GM19468 (cell line): ENCODE measurements around the gene ERN1.

Source experiments
- ATAC-seq: cut with Tn5 transposase; IDR thresholded peaks from one replicate; pipeline ENCODE4 v1.9.1; 2021; ENCODE audit warnings: mild to moderate bottlenecking, moderate library complexity, moderate number of reproducible peaks; ENCODE audit not compliant: unreplicated experiment; ENCODE audit errors: extremely low read depth

Gene ERN1

GRCh38 chr17:64158831-64159590 is 29.1 kb upstream of the ERN1 start:
- no peak for ATAC-seq

GRCh38 chr17:64158406-64158805 is 28.5 kb upstream of the ERN1 start:
- no peak for ATAC-seq

GRCh38 chr17:64157669-64158180 is 27.8 kb upstream of the ERN1 start:
- no peak for ATAC-seq

DNA sequence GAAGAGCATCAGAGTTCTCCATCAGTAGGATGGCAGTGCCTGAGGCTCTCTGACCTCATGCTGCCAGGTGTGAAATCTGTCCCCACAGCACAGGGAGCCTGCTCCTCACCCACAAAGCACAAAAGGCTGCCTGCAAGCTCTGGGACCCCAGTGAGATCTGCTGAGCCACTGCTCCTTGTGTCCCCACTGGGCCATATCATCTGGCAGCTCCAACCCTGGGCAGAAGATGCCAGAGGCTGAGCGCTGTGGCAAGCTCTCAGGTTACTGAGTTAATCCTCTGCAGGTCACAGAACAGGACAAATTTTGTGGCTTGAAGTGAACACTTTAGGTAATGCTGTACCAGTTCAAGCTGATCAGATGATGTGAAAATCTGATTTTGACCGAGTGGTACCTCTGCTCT is 26.7 kb upstream of the ERN1 start:
- ATAC-seq = no peak

DNA sequence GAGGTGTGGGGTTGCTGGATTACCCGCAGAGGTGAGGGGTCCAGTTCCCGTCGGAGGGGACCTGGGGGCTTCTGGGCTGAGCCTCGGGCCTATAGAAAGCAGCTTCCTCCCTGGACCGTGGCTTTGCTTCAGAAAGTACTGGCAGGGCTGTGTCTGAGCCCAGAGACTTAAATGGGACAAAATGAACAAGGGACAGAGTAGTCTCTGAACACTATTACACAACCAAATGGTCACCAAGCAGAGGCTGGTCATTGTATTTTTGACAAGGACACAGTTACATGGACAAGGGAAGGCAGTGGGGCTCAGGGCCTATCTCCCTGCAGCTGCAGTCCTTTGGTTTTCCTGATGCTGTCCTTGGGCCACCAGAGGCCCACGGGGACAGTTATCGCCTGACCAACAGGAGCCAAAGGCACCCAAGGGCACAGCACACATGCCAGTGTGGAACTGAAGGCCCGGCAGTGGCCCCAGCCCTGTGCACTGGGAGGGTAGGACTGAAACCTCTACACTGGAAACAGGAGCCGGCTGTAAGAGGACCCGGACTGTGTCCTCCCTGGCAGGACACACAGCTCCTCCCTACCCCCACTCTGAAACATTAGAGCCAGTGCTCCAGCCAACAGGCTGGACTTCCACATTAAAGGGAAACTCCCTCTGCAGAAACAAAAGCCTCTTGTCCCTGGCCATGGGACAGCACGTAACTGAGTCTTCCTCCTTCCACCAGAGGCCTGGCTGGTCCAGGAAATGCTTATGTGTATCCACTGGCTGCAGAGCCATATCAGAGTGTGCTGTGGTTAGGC is 26.0 kb upstream of the ERN1 start:
- no peak for ATAC-seq

GRCh38 chr17:64155129-64155528 is 25.2 kb upstream of the ERN1 start:
- ATAC-seq = no peak

DNA sequence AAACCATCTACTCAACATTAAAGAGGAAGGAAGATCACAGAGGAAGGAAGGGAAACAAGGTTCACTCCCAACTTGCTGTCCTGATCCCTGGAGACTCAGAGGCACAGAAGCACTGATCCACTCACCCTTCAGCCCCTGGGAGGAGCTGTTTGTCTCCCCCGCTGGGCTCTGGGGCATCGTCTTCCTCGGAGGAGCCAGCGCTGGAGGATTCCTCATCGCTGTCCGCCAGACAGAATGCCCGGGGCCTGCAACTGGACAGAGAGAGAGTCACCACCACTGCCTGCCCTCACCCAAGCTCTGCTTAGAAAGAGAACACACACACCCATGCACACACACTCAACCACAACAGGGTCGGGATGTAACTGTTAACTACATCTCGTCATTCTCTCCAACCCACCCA is 24.8 kb upstream of the ERN1 start:
- ATAC-seq = no peak

DNA sequence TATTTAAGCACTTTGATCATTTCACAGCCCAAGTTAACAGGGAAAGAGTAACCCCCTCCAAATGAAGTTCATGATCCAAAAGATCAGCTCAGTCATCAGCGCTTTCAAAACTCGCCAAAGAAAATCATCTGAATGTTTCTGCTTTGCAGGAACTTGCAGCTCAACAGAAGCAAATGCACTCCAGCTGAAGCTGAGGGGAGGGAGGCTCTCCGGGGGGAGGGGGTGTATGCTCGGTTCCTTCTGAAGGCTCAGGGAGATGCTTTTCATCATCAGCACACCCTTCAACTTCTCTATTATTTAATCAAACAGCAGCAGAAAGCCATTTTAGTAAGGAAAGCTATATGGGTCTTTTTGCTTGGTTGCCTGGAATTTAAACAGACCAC is 24.4 kb upstream of the ERN1 start:
- ATAC-seq = no peak

GRCh38 chr17:64153565-64154312 is 23.8 kb upstream of the ERN1 start:
- ATAC-seq = no peak

DNA sequence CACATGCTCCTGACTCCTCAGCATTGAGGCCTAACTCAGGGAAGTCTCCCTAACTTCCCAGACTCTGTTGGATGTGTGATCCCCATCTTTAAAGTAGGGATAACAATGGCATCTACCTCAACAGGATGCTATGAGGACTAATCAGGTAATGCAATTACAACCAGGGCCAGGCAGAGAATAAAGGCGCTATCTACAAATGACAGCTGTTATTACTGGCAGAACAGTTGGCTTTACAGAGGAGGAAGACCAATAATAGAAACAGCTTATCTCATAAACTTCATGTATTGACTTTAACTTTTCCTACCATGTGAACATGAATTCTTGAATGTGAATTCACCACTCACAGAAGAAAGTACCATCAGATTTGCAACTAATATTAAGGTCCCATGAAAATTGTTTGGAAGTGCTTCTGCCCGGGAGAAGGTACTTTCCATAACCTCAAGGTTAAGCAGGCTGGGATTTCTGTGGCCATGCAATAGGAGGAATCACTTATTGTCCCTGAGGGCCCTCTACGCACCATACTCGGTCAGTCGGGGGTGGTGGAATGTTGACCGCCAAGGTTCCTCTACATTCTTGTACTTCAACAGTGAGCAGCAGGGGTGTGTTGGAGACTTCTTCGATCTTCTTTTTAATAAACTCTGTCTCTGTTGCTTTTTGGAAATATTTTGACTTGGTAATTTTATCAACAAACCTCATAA is 22.6 kb upstream of the ERN1 start:
- no peak for ATAC-seq

DNA sequence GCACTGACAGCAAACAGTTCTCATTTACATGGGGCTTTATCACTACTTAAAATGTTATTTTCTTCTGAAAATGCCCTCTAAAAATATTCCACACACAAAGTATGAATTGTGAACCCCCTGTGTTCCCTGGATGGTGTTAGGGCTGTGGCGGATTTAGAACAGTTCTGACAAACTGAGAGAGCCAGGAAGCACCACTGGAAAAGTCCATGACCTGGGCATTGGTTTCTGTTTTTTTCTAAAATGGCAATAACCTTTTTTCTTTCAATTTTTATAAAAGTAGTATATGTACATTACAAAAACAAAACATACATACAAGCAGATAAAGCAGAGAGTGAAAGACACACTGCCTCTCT is 21.0 kb upstream of the ERN1 start:
- ATAC-seq = no peak

- ATAC-seq = no peak
Observed at GRCh38 chr17:64150237-64151015, 20.5 kb upstream of the ERN1 start.

DNA sequence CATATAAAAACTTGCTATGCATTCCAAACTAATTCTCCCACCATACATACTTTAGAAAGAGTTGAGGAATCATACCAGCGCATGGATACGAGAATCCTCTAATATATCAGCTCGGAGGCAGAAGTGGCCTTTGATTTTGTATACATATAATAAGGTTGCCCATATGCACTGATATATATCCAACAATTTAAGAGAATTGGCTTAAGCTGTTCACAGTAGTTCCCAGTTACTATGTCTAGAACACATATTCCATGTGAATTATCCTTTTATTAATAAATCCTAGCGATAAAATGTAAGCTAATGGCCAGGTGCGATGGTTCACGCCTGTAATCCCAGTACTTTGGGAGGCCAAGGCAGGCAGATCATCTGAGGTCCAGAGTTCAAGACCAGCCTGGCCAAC is 19.3 kb upstream of the ERN1 start:
- ATAC-seq = no peak

DNA sequence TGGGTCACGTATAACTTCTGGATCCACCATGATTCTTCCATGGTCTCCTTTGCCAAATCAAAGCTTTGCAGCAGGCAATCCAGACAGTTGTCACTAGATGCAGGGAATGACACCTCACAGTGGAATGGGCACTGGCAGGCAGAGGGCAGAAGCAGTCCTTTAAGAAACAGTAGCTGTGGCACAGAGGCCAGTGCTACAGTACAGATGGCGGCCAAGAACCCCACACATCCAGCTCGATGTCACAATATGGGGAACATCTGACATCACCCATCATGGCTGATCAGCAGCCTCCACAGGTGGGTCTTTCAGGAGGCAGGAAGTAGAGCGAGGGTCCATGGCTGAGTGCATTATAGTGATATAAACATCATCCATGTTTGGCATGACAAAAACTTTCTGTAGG is 18.8 kb upstream of the ERN1 start:
- no peak for ATAC-seq

DNA sequence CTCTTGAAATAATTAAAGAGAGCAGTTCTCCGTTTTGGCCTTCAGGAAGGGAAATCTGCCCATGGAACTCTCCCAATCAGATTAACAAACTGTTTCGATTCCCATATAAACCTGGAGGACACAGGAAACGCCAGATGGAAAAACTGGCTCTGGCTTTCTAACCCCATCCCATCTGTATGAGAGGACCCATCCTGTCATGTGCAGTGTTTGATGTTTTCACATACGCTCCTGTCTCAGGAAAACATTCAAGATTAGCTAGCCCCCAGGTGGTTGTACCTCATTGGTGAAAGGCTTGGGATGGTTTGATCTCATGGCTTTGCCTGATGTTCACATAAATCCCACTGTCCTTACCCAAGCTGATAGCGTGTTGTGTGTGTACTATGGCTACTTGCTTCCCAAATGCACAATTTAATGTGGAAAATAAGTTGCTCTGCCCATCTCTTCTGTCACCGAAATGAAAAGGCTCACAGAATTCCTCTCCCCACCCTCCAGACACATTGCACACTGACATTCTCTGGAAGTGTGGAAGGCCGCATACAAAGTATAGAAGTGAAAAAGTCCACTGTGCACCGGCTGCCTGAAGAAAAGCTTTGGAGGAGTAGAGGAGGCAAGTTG is 18.2 kb upstream of the ERN1 start:
- ATAC-seq = no peak

GRCh38 chr17:64147110-64148016 is 17.4 kb upstream of the ERN1 start:
- no peak for ATAC-seq

GRCh38 chr17:64146418-64147109 is 16.6 kb upstream of the ERN1 start:
- no peak for ATAC-seq
